ENCODE measurements around the gene SPTBN5. TPM values are rescaled to one million over a fixed set of nuclear protein-coding genes. Genes with fewer than 3 reads are reported as not detected.
A peak's percentile ranks its signal among the peaks of the same experiment; 100 is the strongest.
"Not testable (repeated sequence)": the region's sequence is repeated elsewhere in the genome, so short reads cannot be mapped to it uniquely, and the experiment has no call there.

The SPTBN5 gene
- total RNA-seq, 1 experiment from 2014 or later, result 0.64 TPM

DNA sequence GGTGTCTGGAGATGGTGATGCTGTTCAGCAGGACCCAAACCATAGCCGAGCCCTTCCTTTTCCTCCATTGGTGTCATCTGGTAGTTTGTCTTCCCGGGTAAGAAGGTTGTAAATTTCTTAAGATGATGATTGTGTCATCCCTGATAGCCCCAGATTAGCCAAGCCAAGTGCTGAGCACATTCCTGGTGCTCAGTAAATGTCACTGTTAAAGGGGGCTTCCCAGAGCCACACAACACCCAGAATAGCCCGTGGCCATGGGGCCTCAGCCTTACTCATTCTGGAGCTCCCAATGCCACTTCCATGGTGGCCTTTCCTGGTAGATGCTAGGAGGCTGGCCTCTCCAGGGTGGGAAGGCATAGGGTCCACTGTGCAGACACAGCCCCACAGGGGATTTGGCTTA lies 59.8 kb downstream of the SPTBN5 start:
- TF ChIP-seq, protein P1, sequence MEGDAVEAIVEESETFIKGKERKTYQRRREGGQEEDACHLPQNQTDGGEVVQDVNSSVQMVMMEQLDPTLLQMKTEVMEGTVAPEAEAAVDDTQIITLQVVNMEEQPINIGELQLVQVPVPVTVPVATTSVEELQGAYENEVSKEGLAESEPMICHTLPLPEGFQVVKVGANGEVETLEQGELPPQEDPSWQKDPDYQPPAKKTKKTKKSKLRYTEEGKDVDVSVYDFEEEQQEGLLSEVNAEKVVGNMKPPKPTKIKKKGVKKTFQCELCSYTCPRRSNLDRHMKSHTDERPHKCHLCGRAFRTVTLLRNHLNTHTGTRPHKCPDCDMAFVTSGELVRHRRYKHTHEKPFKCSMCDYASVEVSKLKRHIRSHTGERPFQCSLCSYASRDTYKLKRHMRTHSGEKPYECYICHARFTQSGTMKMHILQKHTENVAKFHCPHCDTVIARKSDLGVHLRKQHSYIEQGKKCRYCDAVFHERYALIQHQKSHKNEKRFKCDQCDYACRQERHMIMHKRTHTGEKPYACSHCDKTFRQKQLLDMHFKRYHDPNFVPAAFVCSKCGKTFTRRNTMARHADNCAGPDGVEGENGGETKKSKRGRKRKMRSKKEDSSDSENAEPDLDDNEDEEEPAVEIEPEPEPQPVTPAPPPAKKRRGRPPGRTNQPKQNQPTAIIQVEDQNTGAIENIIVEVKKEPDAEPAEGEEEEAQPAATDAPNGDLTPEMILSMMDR (IDR thresholded peaks at IDR 0.05; ENCODE audit: unreplicated experiment), result no peak
- Mint-ChIP-seq H3K4me1 (ENCODE audit: low read depth, unreplicated experiment) (peaks cover 8% of the 10 kb centered on the region), H3K36me3 (ENCODE audit: insufficient read depth, unreplicated experiment) (peaks cover 22% of the 10 kb centered on the region), H3K27me3 (ENCODE audit: unreplicated experiment) (no peaks in the 10 kb centered on the region), H3K9me3 (ENCODE audit: low read depth, unreplicated experiment) (no peaks in the 10 kb centered on the region), H3K4me3 (ENCODE audit: low read depth, unreplicated experiment) (no peak overlapping the region), H3K27ac (ENCODE audit: unreplicated experiment) (peak overlapping the region; percentile 63)
- intact Hi-C loops (cut with micrococcal nuclease; ENCODE audit: unreplicated experiment), result no loop called here
- BruUV-seq (replicated peaks), result no TSS peak
- DNase-seq, result no peak
- CTCF ChIA-PET, result no interaction called here

DNA sequence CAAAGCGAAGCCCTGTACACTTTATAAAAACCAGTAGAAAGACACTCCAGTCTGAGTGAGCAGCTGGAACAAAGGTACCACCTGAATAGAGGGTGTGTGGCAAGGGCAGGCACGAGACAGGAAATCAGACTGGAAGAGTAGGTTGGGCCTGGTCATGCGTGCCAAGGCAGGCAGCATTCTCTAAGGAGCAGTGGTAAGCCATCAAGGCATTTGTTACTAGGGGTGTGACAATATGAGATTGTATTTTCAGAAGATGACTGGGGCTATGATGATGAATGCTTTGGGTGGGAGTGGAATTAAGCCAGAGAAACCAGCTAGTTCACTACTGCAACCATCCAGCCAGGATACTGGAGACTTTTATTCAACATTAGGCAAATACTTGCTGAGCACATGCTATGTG lies 61.0 kb downstream of the SPTBN5 start:
- Mint-ChIP-seq H3K27me3 (ENCODE audit: unreplicated experiment) (no peaks in the 10 kb centered on the region), H3K4me3 (ENCODE audit: low read depth, unreplicated experiment) (no peak overlapping the region), H3K4me1 (ENCODE audit: low read depth, unreplicated experiment) (peaks cover 8% of the 10 kb centered on the region), H3K27ac (ENCODE audit: unreplicated experiment) (peak overlapping the region; percentile 52), H3K9me3 (ENCODE audit: low read depth, unreplicated experiment) (no peaks in the 10 kb centered on the region), H3K36me3 (ENCODE audit: insufficient read depth, unreplicated experiment) (peaks cover 26% of the 10 kb centered on the region)
- CTCF ChIA-PET, result no interaction called here
- intact Hi-C loops (cut with micrococcal nuclease; ENCODE audit: unreplicated experiment), result no loop called here
- TF ChIP-seq, protein P1 (IDR thresholded peaks at IDR 0.05; ENCODE audit: unreplicated experiment), result no peak
- no TSS peak for BruUV-seq (replicated peaks)
- peak; percentile 66 for DNase-seq

DNA sequence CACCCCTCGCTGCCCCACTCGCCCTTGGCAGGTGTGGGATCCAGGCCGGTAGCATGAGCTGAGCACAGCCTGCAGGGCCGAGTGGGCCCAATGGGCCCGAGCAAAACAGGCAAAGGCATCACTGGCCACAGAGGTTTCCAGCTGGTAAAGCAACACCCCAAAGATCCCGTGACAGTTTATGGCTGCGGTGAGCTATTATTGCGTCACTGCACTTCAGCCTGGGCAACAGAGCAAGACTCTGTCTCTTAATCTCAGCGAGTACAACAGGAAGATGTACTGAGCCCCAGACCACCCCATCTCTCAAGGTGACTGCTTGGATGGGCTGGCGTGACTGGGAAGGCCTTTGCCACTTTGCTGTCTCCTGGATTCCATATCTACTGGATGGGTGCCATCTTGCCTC lies 61.6 kb downstream of the SPTBN5 start:
- Mint-ChIP-seq H3K9me3 (ENCODE audit: low read depth, unreplicated experiment) (no peaks in the 10 kb centered on the region), H3K4me1 (ENCODE audit: low read depth, unreplicated experiment) (peaks cover 8% of the 10 kb centered on the region), H3K4me3 (ENCODE audit: low read depth, unreplicated experiment) (no peak overlapping the region), H3K36me3 (ENCODE audit: insufficient read depth, unreplicated experiment) (peaks cover 29% of the 10 kb centered on the region), H3K27ac (ENCODE audit: unreplicated experiment) (no peak overlapping the region), H3K27me3 (ENCODE audit: unreplicated experiment) (no peaks in the 10 kb centered on the region)
- DNase-seq, result no peak
- TF ChIP-seq, protein P1 (IDR thresholded peaks at IDR 0.05; ENCODE audit: unreplicated experiment), result no peak
- CTCF ChIA-PET, result no interaction called here
- intact Hi-C loops (cut with micrococcal nuclease; ENCODE audit: unreplicated experiment), result no loop called here
- BruUV-seq (replicated peaks), result no TSS peak

DNA sequence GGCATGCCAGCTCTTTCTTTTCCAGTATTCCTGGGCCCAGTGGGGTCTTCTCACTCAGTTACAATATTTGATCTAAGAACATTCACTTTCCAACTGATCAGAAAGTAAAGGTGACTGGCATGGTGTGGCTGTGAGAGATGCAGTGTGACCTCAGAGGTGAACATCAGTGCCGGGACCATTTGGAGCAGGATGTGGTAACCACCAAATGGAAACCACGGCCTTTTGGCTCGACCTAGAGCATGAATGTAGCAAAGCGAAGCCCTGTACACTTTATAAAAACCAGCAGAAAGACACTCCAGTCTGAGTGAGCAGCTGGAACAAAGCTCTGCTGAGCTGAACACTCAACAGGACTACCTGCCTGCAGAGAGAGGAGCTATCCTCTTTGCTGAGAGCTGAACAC lies 62.6 kb downstream of the SPTBN5 start:
- H3K4me1 Mint-ChIP-seq (ENCODE audit: low read depth, unreplicated experiment); H3K27me3 Mint-ChIP-seq (ENCODE audit: unreplicated experiment); H3K27ac Mint-ChIP-seq (ENCODE audit: unreplicated experiment); H3K9me3 Mint-ChIP-seq (ENCODE audit: low read depth, unreplicated experiment); DNase-seq; intact Hi-C loops (cut with micrococcal nuclease; ENCODE audit: unreplicated experiment); BruUV-seq (replicated peaks); H3K4me3 Mint-ChIP-seq (ENCODE audit: low read depth, unreplicated experiment): not testable (repeated sequence)
- CTCF ChIA-PET, result interaction anchor here (0.5 kb wide), 1 partner anchor 415 kb away, joined by 6 read pairs; no protein-coding TSS in a partner anchor
- peaks cover 29% of the 10 kb centered on the region for H3K36me3 Mint-ChIP-seq (ENCODE audit: insufficient read depth, unreplicated experiment)

DNA sequence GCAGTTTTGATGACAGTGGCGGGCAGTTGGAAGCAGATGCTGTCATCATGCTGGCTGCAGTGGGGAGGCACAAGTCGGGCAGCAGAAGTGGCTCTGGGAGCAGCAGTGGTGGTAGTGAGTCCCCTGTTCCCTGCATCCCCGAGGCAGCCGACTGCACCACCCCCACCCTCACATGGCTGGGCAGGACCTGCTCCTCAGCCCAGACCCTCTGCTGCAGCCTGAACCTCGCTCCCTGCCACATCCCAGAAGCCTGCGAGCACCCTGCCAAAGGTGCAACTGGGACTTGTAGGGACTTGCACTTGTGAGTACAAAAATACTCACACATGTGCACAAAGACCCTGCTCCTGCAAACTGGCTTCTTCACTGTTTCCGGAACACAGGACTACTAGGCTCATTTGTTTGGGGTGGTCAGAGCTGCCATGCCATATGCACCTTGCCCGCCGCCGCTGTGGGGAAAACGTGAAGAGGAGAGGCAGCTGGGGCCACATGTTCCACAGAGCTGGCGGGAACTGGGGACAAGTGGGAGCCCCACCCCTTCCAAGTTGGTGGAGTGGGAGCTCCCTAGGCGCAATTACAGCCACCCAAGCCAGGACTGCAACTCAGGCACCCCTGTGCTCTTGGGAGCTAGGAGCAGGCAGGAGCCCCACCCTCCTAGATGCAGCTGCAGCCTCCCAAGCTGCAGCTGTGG lies 63.8 kb downstream of the SPTBN5 start:
- H3K4me1 Mint-ChIP-seq (ENCODE audit: low read depth, unreplicated experiment), result peaks cover 8% of the 10 kb centered on the region
- DNase-seq, result no peak
- intact Hi-C loops (cut with micrococcal nuclease; ENCODE audit: unreplicated experiment), result no loop called here

More for the DNA sequence above, 63.8 kb downstream of the SPTBN5 start:
- no peaks in the 10 kb centered on the region for H3K9me3 Mint-ChIP-seq (ENCODE audit: low read depth, unreplicated experiment)
- H3K36me3 Mint-ChIP-seq (ENCODE audit: insufficient read depth, unreplicated experiment), result peaks cover 29% of the 10 kb centered on the region
- no TSS peak for BruUV-seq (replicated peaks)
- no peak overlapping the region for H3K4me3 Mint-ChIP-seq (ENCODE audit: low read depth, unreplicated experiment)
- TF ChIP-seq, protein P1 (IDR thresholded peaks at IDR 0.05; ENCODE audit: unreplicated experiment), result no peak
- CTCF ChIA-PET, result no interaction called here
- H3K27me3 Mint-ChIP-seq (ENCODE audit: unreplicated experiment), result no peaks in the 10 kb centered on the region
- H3K27ac Mint-ChIP-seq (ENCODE audit: unreplicated experiment), result no peak overlapping the region
